Measurements from ENCODE around the gene FUOM. TPM values are rescaled to one million over a fixed set of nuclear protein-coding genes. Genes with fewer than 3 reads are reported as not detected.
"Not testable (repeated sequence)": the region's sequence is repeated elsewhere in the genome, so short reads cannot be mapped to it uniquely, and the experiment has no call there.

Gene FUOM
- polyA plus RNA-seq, 2 donors: 10.0 to 11.7 TPM

GRCh38 chr10:133324198-133324792 is 33.5 kb downstream of the FUOM start:
- WGBS, 2 donors: 6 to 8% methylated on average over 9 to 13 of the region's 13 CpGs
- peaks cover 3 to 27% of the 10 kb centered on the region in 2 donors for H3K27me3 ChIP-seq (ENCODE audit: control insufficient read depth in 1 of 2, insufficient read depth in 2 of 2, low read length in 2 of 2)

DNA sequence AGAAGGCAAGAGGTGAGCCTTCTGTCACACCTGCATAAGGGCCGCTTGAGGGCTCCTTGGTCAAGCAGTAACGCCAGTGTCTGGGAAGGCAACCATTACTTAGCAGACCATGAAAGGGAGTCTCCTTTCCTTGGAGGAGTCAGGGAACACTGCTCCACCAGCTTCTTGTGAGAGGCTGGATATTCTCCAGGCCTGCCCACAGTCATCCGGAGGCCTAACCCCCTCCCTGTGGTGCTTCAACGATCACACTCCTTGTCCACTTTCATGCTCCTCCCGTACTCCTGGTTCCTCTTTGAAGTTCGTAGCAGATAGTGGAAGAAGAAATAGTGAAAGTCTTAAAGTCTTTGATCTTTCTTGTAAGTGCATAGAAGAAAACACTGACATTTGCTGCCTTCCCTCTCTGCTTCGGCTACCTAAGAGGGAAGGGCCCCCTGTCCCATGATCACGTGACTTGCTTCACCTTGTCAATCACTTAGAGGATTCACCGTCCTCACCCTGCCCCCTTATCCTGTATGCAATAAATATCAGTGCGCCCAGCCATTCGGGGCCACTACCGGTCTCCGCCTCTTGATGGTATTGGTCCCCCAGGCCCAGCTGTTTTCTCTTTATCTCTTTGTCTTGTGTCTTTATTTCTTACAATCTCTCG is 35.6 kb downstream of the FUOM start:
- not testable (repeated sequence) for H3K36me3 ChIP-seq (ENCODE audit: control insufficient read depth in 2 of 2, insufficient read depth in 2 of 2, low read length in 1 of 2); H3K9me3 ChIP-seq (ENCODE audit: control insufficient read depth in 2 of 2, insufficient read depth in 1 of 2, low read depth in 1 of 2, low read length in 1 of 2); H3K4me3 ChIP-seq (ENCODE audit: low read depth in 1 of 2, low read length in 2 of 2); H3K27ac ChIP-seq (ENCODE audit: low read depth in 2 of 2, low read length in 1 of 2)
- WGBS, 2 donors: 80% methylated on average over 12 of the region's 14 CpGs
- H3K4me1 ChIP-seq (ENCODE audit: control insufficient read depth in 2 of 2, insufficient read depth in 2 of 2, low read length in 1 of 2): peaks cover 6 to 20% of the 10 kb centered on the region in 2 donors
- peaks cover 3 to 24% of the 10 kb centered on the region in 2 donors for H3K27me3 ChIP-seq (ENCODE audit: control insufficient read depth in 1 of 2, insufficient read depth in 2 of 2, low read length in 2 of 2)

More at GRCh38 chr10:133324198-133324792, 33.5 kb downstream of the FUOM start:
- no peaks in the 10 kb centered on the region for H3K9me3 ChIP-seq (ENCODE audit: control insufficient read depth in 2 of 2, insufficient read depth in 1 of 2, low read depth in 1 of 2, low read length in 1 of 2)
- H3K27ac ChIP-seq (ENCODE audit: low read depth in 2 of 2, low read length in 1 of 2): no peak overlapping the region
- H3K36me3 ChIP-seq (ENCODE audit: control insufficient read depth in 2 of 2, insufficient read depth in 2 of 2, low read length in 1 of 2): no peaks in the 10 kb centered on the region
- no peak overlapping the region for H3K4me3 ChIP-seq (ENCODE audit: low read depth in 1 of 2, low read length in 2 of 2)
- peaks cover 6 to 10% of the 10 kb centered on the region in 2 donors for H3K4me1 ChIP-seq (ENCODE audit: control insufficient read depth in 2 of 2, insufficient read depth in 2 of 2, low read length in 1 of 2)

- H3K27ac ChIP-seq (ENCODE audit: low read depth in 2 of 2, low read length in 1 of 2); H3K4me3 ChIP-seq (ENCODE audit: low read depth in 1 of 2, low read length in 2 of 2); H3K9me3 ChIP-seq (ENCODE audit: control insufficient read depth in 2 of 2, insufficient read depth in 1 of 2, low read depth in 1 of 2, low read length in 1 of 2); H3K36me3 ChIP-seq (ENCODE audit: control insufficient read depth in 2 of 2, insufficient read depth in 2 of 2, low read length in 1 of 2): not testable (repeated sequence)
- WGBS, 2 donors: 93 to 95% methylated on average over 6 of the region's 6 CpGs
- Histone ChIP-seq H3K4me1 (ENCODE audit: control insufficient read depth in 2 of 2, insufficient read depth in 2 of 2, low read length in 1 of 2) (peaks cover 0 to 15% of the 10 kb centered on the region in 2 donors), H3K27me3 (ENCODE audit: control insufficient read depth in 1 of 2, insufficient read depth in 2 of 2, low read length in 2 of 2) (peaks cover 0 to 12% of the 10 kb centered on the region in 2 donors)
These were observed 36.9 kb downstream of the FUOM start for GRCh38 chr10:133320852-133321422.

- peaks cover 0 to 3% of the 10 kb centered on the region in 2 donors for H3K9me3 ChIP-seq (ENCODE audit: control insufficient read depth in 2 of 2, insufficient read depth in 1 of 2, low read depth in 1 of 2, low read length in 1 of 2)
- H3K4me3 ChIP-seq (ENCODE audit: low read depth in 1 of 2, low read length in 2 of 2): peak overlapping the region; percentile 24 to 44
- H3K36me3 ChIP-seq (ENCODE audit: control insufficient read depth in 2 of 2, insufficient read depth in 2 of 2, low read length in 1 of 2): no peaks in the 10 kb centered on the region
- H3K27me3 ChIP-seq (ENCODE audit: control insufficient read depth in 1 of 2, insufficient read depth in 2 of 2, low read length in 2 of 2): peaks cover 0 to 2% of the 10 kb centered on the region in 2 donors
- peaks cover 0 to 12% of the 10 kb centered on the region in 2 donors for H3K4me1 ChIP-seq (ENCODE audit: control insufficient read depth in 2 of 2, insufficient read depth in 2 of 2, low read length in 1 of 2)
- H3K27ac ChIP-seq (ENCODE audit: low read depth in 2 of 2, low read length in 1 of 2): no peak overlapping the region
- 9% methylated on average over 49 to 51 of the region's 51 CpGs for WGBS, 2 donors
These were observed 39.2 kb downstream of the FUOM start for GRCh38 chr10:133318494-133319127.

- Histone ChIP-seq H3K9me3 (ENCODE audit: control insufficient read depth in 2 of 2, insufficient read depth in 1 of 2, low read depth in 1 of 2, low read length in 1 of 2) (peaks cover 0 to 3% of the 10 kb centered on the region in 2 donors), H3K36me3 (ENCODE audit: control insufficient read depth in 2 of 2, insufficient read depth in 2 of 2, low read length in 1 of 2) (no peaks in the 10 kb centered on the region), H3K27ac (ENCODE audit: low read depth in 2 of 2, low read length in 1 of 2) (no peak overlapping the region), H3K27me3 (ENCODE audit: control insufficient read depth in 1 of 2, insufficient read depth in 2 of 2, low read length in 2 of 2) (peaks cover 0 to 2% of the 10 kb centered on the region in 2 donors), H3K4me3 (ENCODE audit: low read depth in 1 of 2, low read length in 2 of 2) (no peak overlapping the region), H3K4me1 (ENCODE audit: control insufficient read depth in 2 of 2, insufficient read depth in 2 of 2, low read length in 1 of 2) (peaks cover 0 to 12% of the 10 kb centered on the region in 2 donors)
- 83 to 85% methylated on average over 7 of the region's 7 CpGs for WGBS, 2 donors
These were observed 41.1 kb downstream of the FUOM start for GRCh38 chr10:133316732-133317131.

- peaks cover 0 to 2% of the 10 kb centered on the region in 2 donors for H3K36me3 ChIP-seq (ENCODE audit: control insufficient read depth in 2 of 2, insufficient read depth in 2 of 2, low read length in 1 of 2)
- peaks cover 0 to 12% of the 10 kb centered on the region in 2 donors for H3K4me1 ChIP-seq (ENCODE audit: control insufficient read depth in 2 of 2, insufficient read depth in 2 of 2, low read length in 1 of 2)
- peaks cover 0 to 2% of the 10 kb centered on the region in 2 donors for H3K27me3 ChIP-seq (ENCODE audit: control insufficient read depth in 1 of 2, insufficient read depth in 2 of 2, low read length in 2 of 2)
- no peak overlapping the region for H3K4me3 ChIP-seq (ENCODE audit: low read depth in 1 of 2, low read length in 2 of 2)
- 91 to 93% methylated on average over 8 to 9 of the region's 9 CpGs for WGBS, 2 donors
- peaks cover 0 to 3% of the 10 kb centered on the region in 2 donors for H3K9me3 ChIP-seq (ENCODE audit: control insufficient read depth in 2 of 2, insufficient read depth in 1 of 2, low read depth in 1 of 2, low read length in 1 of 2)
- no peak overlapping the region for H3K27ac ChIP-seq (ENCODE audit: low read depth in 2 of 2, low read length in 1 of 2)
These were observed 41.6 kb downstream of the FUOM start for GRCh38 chr10:133316266-133316665.

DNA sequence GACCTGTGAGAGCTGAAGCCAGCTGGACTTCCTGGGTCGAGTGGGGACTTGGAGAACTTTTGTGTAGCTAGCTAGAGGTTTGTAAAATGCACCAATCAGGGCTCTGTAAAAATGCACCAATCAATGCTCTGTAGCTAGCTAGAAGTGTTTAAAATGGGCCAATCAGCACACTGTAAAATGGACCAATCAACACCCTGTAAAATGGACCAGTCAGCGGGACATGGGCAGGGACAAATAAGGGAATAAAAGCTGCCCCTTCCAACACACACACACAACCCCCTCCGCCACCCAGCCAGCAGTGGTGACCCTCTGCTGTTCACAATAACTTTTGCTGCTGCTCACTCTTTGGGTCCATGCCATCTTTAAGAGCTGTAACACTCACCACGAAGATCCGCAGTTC is 42.0 kb downstream of the FUOM start:
- H3K27me3 ChIP-seq (ENCODE audit: control insufficient read depth in 1 of 2, insufficient read depth in 2 of 2, low read length in 2 of 2): peaks cover 0 to 1% of the 10 kb centered on the region in 2 donors
- H3K27ac ChIP-seq (ENCODE audit: low read depth in 2 of 2, low read length in 1 of 2): no peak overlapping the region
- no peak overlapping the region for H3K4me3 ChIP-seq (ENCODE audit: low read depth in 1 of 2, low read length in 2 of 2)
- 80 to 86% methylated on average over 5 of the region's 5 CpGs for WGBS, 2 donors
- peaks cover 0 to 2% of the 10 kb centered on the region in 2 donors for H3K36me3 ChIP-seq (ENCODE audit: control insufficient read depth in 2 of 2, insufficient read depth in 2 of 2, low read length in 1 of 2)
- H3K4me1 ChIP-seq (ENCODE audit: control insufficient read depth in 2 of 2, insufficient read depth in 2 of 2, low read length in 1 of 2): peaks cover 0 to 12% of the 10 kb centered on the region in 2 donors
- peaks cover 0 to 3% of the 10 kb centered on the region in 2 donors for H3K9me3 ChIP-seq (ENCODE audit: control insufficient read depth in 2 of 2, insufficient read depth in 1 of 2, low read depth in 1 of 2, low read length in 1 of 2)

GRCh38 chr10:133314911-133315310 is 42.9 kb downstream of the FUOM start:
- peaks cover 0 to 3% of the 10 kb centered on the region in 2 donors for H3K9me3 ChIP-seq (ENCODE audit: control insufficient read depth in 2 of 2, insufficient read depth in 1 of 2, low read depth in 1 of 2, low read length in 1 of 2)
- WGBS, 2 donors: 86 to 87% methylated on average over 12 of the region's 12 CpGs

GRCh38 chr10:133313192-133313591 is 44.6 kb downstream of the FUOM start:
- Histone ChIP-seq H3K9me3 (ENCODE audit: control insufficient read depth in 2 of 2, insufficient read depth in 1 of 2, low read depth in 1 of 2, low read length in 1 of 2) (peaks cover 0 to 3% of the 10 kb centered on the region in 2 donors), H3K27ac (ENCODE audit: low read depth in 2 of 2, low read length in 1 of 2) (no peak overlapping the region)

More at GRCh38 chr10:133314911-133315310, 42.9 kb downstream of the FUOM start:
- Histone ChIP-seq H3K27me3 (ENCODE audit: control insufficient read depth in 1 of 2, insufficient read depth in 2 of 2, low read length in 2 of 2) (no peaks in the 10 kb centered on the region), H3K36me3 (ENCODE audit: control insufficient read depth in 2 of 2, insufficient read depth in 2 of 2, low read length in 1 of 2) (peaks cover 0 to 8% of the 10 kb centered on the region in 2 donors), H3K27ac (ENCODE audit: low read depth in 2 of 2, low read length in 1 of 2) (no peak overlapping the region), H3K4me1 (ENCODE audit: control insufficient read depth in 2 of 2, insufficient read depth in 2 of 2, low read length in 1 of 2) (peaks cover 0 to 12% of the 10 kb centered on the region in 2 donors), H3K4me3 (ENCODE audit: low read depth in 1 of 2, low read length in 2 of 2) (no peak overlapping the region)

More at GRCh38 chr10:133313192-133313591, 44.6 kb downstream of the FUOM start:
- Histone ChIP-seq H3K36me3 (ENCODE audit: control insufficient read depth in 2 of 2, insufficient read depth in 2 of 2, low read length in 1 of 2) (peaks cover 0 to 8% of the 10 kb centered on the region in 2 donors), H3K4me1 (ENCODE audit: control insufficient read depth in 2 of 2, insufficient read depth in 2 of 2, low read length in 1 of 2) (peaks cover 0 to 2% of the 10 kb centered on the region in 2 donors), H3K4me3 (ENCODE audit: low read depth in 1 of 2, low read length in 2 of 2) (no peak overlapping the region), H3K27me3 (ENCODE audit: control insufficient read depth in 1 of 2, insufficient read depth in 2 of 2, low read length in 2 of 2) (no peaks in the 10 kb centered on the region)
- WGBS, 2 donors: 74 to 78% methylated on average over 4 of the region's 4 CpGs
